SW 1271 (cell line): Measurements from ENCODE around the gene SENP3.

Experiments
- DNase-seq, 2 experiments: peaks; one replicate each; lab custom pipeline; 2025; lab: John Stamatoyannopoulos, UW

SENP3 gene

DNA sequence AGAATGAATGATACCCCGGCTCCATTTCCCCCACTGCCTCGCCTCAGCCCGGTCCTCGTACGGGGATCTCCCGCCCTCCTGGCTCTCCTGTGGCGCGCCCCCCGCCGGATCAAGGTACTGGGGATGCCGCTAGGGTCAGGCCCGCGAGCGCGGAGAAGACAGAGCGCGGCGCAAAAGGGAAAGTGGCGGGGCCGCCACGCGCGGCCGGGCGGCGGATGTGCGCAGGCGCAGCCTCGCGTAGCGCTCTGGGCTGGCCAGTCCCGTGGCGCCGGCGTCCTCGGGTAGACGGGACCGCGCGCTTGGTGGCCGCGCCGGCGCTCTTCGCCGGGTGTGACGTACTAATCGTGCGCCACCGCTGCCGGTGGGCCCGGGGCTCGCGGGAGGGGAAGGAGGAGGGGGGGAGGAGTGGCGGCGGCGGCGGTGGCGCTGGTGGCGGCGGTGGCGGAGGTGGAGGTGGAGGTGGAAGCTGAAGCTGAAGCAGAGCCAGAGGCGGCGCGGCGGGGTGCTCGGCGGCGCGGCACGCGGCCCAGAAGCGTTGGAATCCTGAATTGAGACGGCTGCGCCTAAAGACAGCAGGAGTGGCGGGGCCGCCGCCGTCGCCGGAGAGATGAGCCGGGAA is at the start of gene SENP3:
Gene SENP3 (plus strand): TSS at position 331 of the 619 bp plus-strand sequence. CDS start 1,158 bp downstream, outside the sequence.
- DNase-seq: peak; percentile 44 to 79

DNA sequence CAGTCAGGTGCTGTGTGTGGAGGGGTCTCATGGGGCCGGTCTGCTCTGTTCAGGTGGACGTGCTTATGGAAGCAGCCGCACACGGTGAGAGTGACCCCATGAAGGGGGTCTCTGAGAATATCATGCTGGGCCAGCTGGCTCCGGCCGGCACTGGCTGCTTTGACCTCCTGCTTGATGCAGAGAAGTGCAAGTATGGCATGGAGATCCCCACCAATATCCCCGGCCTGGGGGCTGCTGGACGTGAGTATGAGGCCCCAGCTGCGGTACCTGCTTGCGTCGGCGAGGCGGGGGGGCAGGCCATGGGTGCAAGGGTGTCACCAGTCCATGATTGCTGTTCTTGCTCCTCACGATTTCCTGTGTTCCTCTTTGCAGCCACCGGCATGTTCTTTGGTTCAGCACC is 49.6 kb upstream of the SENP3 start:
- no peak for DNase-seq

DNA sequence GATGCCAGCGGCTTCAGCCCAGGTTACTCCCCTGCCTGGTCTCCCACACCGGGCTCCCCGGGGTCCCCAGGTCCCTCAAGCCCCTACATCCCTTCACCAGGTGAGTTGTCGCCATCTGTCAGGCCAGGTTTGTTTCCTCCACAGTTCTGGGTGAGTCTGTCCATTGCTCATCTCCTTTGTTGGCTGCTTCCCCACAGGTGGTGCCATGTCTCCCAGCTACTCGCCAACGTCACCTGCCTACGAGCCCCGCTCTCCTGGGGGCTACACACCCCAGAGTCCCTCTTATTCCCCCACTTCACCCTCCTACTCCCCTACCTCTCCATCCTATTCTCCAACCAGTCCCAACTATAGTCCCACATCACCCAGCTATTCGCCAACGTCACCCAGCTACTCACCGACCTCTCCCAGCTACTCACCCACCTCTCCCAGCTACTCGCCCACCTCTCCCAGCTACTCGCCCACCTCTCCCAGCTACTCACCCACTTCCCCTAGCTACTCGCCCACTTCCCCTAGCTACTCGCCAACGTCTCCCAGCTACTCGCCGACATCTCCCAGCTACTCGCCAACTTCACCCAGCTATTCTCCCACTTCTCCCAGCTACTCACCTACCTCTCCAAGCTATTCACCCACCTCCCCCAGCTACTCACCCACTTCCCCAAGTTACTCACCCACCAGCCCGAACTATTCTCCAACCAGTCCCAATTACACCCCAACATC is 48.7 kb upstream of the SENP3 start:
- no peak for DNase-seq

DNA sequence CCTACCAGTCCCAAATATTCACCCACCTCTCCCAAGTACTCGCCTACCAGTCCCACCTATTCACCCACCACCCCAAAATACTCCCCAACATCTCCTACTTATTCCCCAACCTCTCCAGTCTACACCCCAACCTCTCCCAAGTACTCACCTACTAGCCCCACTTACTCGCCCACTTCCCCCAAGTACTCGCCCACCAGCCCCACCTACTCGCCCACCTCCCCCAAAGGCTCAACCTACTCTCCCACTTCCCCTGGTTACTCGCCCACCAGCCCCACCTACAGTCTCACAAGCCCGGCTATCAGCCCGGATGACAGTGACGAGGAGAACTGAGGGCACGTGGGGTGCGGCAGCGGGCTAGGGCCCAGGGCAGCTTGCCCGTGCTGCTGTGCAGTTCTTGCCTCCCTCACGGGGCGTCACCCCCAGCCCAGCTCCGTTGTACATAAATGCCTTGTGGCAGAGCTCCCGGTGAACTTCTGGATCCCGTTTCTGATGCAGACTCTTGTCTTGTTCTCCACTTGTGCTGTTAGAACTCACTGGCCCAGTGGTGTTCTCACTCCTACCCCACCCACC is 47.8 kb upstream of the SENP3 start:
- no peak for DNase-seq

DNA sequence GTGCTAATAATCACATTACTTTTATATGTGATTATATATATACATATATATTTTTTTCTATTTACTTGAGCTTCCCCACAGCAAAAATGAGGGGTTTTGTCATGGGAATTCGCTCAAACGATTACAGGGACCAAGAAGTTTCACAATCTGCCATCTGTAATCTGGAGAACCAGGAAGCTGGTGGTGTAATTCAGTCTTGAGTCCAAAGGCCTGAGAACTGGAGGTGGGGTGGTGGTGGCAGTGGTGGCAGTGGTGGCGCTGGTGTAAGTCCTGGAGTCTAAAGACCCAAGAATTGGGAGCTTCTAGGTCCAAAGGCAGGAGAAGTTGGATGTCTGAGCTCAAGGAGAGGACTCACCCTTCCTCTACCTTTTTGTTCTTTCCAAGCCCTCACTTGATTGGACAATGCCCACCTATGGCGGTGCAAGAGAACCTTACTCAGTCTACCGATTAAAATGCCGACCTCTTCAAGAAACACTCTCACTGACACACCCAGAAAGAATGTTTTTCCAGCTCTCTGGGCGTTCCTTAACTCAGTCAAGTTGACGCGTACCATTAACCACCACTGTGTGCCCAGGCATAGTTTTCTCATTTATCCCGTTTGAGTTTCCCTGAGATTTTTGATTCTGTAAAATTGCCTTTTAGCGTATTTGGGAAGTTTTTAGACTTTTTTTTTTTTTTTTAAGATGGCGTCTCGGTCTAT is 45.7 kb upstream of the SENP3 start:
- DNase-seq: no peak

DNA sequence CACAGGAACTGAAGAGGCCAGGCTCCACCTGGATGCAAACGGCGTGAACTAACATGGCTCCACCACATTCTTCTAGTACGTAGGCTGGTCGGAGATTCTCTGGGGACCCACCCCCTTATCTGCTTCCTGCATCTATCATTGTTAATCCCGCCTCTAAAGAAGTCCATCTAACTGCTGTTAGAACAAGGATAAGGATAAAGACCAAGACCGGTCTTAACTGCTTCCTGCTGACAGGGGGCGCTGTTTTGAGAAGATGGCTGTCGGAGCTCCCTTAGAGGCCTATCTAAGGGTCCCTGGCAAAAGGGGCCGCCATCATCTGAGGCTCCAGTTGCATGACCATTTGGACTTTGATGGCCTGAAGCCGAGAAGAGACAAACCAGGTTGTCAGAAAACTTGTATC is 38.7 kb upstream of the SENP3 start:
- peak in 1 of 2 experiments; percentile 10 for DNase-seq

DNA sequence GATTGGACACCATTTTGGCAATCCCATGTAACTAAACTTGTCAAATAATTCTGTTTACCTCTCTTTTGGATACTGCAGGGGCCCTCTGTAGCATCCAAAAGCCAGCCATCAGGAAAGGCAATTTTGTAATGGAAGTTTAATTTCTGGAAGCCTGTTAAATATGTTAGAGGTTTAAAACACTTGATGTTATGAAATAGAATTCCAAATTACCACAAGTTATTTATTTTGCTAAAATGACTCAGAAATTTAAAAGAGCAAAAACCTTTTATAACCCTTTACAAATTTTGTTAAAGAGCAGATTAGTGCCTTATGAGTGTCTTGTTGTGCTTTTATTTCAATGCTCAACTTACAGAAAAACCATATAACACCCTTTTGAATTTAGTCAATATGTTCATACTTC is 32.9 kb upstream of the SENP3 start:
- no peak for DNase-seq

DNA sequence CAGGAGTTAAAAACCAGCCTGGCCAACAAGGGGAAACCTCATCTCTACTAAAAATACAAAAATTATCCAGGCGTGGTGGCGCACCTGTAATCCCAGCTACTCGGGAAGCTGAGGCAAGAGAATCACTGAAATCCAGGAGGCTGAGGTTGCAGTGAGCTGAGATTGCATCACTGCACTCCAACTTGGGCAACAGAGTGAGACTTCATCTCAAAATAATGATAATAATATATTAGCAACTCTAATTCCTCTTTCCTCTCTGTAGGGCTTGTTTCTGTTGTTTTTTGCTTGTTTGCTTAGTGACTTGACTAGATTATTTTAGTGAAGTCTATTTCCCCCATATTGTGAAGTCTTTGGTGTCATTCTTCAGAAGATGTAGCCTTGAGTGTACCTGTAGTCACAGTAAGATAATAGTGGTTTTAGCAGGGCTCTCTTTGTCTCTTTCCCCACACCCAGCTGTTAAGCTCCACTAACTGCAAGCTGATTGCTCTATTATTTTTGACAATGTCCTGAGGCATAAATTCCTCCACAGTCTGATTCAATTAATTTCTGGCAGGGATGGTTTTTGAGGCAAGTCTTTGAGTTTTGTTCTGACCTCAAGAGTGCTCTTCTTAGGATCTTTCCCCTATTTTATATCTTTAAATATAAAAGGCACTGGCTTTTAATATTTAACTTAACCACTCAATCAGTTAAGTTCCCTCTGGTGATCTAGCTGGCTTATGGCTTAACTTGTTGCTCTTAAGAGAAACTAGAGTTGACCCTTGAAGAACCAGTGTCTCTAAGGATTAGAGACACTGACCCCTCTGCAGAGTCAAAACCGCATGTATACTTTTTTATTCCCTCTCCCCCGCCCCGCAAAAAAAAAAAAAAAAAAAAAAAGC is 31.5 kb upstream of the SENP3 start:
- DNase-seq: no peak

DNA sequence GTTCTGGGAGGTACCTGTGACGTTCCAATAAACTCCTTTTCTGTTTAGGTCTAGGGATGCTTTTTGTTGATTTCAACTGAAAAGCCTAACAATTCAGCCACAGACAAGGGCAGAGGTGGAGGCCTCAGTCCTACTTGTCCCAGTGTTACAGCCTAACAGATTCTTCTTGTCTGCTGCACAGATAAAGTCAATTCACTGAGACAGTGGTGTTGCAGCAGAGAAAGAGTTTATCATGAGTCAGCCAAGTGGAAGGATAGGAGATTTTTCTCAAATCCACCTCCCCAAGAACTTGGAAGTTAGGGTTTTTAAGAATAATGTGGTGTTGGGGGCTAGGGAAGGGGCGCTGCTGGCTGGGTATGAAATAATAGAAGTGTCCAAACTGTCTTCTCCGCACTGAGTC is 23.7 kb upstream of the SENP3 start:
- no peak for DNase-seq

DNA sequence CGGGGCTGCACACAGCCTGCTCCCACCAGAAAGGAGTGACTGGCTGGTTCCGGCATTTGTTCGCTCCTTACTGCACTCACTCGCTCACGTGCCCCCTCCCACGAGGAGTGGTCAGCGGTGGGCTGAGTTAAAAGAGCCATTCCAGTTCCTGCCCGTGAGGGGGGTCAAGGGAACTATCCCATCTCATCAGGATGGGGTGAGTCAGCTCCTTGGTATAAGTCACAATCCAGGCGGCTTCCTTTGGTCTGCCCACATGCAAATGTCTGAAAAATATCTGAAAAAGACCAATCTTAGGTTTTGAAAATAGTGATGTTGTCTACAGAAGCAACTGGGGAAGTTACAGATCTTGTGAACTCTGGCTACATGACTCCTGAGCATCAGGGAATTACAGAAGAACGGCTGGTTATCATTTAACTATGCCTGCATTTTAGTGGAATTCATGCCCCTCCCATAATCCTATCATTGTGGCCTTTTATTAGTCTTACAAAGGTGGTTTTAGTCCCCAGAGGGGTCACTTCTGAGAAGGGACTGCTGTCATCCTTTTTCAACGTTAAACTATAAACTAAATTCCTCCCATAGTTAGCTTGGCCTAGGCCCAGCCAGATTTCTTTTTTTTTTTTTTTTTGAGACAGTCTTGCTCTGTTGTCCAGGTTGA is 22.7 kb upstream of the SENP3 start:
- no peak for DNase-seq

DNA sequence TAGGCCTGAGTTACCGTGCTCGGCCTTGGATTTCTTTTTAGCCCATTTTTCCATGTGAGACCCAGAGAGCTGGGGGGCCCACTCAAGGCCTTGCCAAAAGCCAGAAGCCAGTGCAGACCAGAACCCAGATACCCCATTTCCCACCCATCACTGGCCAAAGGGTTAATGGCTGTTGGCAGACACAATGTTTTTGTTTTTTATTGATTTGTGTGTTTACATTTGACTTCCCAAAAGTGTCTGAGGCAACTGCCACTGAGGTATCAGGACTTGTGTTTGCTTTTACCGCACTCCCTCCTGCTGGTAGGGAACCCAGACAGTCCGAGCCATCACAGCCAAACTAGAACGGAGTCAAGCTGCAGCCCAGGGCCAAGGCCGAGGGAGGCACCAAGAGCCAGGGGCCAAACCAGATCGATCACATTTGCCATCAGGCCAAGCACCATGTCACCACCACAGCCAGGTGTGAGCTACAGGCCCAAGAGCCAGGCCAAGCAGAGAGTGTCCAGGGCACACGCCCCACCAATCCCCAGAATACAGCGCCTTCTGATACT is 20.6 kb upstream of the SENP3 start:
- DNase-seq: no peak

DNA sequence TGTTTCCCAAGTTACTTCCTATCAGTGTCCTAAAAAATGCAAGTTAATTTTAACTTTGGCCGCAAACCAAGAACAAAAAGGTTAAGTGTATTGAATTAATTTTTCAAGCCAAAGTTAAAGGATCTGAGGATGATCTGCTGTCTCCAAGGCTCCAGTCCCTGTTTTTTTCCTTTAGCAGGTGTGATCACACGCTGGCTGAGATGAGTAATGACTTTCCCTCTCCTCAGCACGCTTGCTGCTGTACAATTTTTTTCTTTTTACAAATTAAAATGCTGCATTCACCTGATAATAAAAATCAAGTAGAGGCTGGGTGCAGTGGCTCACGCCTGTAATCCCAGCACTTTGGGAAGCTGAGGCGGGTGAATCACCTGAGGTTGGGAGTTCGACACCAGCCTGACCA is 16.8 kb upstream of the SENP3 start:
- no peak for DNase-seq

DNA sequence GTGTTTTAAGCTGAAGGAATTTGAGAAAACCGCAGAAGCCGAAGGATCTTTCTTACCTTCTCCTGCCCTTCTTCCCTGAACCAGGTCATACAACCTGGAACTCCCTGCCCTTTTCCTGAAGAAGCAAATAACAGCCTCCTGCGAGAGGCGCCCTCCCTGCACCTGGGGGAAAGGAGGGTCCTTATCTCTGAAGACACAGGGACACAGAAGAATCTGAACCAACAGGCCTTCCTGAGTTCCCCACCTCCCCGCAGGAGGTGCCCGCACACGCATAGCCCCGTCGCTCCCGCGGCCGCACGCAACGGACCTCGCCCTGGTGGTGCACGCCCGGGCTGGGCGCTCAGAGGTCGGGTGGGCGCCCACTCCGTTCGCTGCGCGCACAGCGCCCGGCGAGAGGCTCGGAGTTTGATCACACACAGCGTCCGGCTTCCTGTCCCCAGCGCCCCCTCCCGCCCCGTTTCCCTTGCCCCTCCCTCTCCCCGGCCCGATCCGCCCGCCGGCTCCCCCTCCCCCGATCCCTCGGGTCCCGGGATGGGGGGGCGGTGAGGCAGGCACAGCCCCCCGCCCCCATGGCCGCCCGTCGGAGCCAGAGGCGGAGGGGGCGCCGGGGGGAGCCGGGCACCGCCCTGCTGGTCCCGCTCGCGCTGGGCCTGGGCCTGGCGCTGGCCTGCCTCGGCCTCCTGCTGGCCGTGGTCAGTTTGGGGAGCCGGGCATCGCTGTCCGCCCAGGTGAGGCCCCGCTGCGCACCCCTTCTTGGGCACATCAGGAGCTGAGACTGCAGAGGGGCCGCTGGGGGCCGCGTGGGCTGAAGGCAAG is 12.9 kb upstream of the SENP3 start, which contains the start of gene TNFSF12:
Gene TNFSF12 (plus strand): TSS at position 474 of the 816 bp plus-strand sequence. CDS start 96 bp downstream, at position 570.
- no peak for DNase-seq

DNA sequence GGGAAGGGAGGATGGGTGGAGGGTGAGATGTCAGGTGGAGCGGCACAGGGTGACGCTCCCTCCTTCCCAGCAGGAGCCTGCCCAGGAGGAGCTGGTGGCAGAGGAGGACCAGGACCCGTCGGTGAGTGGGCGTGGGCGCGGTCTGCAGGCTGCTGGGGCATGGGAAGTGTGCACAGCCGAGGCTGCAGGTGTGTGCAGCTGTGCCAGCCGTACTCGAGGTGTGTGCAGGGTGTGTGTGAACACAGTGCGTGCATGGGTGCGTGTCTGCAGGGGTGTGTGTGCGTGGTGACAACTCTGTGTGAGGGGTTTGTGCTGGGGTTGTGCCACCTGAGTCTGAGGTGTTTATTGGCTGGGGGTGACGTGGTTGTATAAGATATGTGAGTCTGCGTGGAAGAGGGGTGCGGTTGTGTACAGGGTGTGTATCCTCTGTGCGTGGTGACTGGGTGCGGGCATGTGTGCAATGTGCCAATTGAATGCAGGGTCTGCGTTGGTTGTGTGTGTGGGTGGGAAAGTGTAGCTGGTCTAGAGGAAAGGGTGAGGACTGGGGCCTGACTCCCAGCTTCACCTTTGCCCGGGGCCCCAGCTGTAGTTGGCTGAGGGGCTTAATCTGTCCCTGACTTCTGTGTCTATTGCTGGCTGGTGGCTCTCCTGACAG is 12.2 kb upstream of the SENP3 start:
- no peak for DNase-seq

DNA sequence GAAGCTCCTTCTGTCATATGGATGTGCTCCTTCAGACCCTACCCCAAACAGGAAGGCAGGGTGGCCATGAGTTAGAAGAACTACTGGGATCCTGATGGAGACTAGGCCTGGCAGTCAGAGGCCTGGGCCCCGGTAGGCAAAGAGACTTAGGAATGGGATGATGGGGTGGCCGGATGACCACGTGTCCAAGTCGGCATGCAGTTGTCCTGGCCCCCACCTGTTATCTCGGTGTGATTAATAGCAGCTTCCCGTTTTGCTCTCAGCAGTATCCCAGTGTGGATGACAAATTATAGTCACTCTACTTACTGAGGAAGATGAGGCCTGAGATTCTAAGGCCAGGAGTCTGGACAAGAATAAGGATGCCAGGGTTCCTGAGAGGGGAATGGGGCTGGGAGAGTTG is 11.4 kb upstream of the SENP3 start:
- no peak for DNase-seq

DNA sequence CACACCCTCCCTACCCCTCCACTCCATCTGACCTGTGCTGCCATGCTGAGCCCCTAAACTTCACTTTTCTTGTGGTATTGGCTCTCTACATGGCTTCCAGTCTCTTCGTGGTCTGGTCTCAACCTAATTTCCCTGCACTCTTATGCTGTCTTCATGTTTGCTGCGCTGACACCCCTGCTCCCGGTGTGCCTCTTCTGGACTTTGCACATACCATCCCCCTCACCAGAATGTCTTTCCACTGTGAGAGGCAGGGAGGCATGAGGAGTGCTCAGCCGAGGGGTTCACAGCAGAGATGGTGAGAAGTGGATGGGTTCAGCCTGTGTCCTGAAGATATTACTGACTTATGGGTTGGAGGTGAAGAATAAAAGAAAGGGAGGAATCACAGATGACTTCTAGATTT is 10.3 kb upstream of the SENP3 start:
- no peak for DNase-seq

DNA sequence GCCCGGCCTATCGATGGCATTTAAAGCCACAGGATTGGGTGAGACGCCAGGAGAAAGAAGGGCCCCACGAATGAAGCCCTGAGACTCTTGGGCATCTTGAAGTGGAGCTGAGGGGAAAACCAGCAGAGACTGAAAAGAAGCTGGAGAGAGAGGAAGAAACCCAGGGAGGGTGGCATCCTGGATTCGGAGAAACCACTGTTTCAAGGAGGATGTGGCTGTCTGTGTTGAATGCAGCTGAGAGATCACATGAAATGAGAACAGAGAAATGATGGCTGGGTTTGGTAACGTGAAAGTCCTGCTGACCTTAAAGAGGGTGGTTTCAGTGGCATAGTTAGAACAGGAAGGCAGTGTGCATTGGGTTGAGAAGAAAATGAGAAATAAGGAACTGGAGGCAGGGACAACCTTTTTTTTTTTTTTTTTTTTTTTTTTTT is 9.1 kb upstream of the SENP3 start:
- no peak for DNase-seq

DNA sequence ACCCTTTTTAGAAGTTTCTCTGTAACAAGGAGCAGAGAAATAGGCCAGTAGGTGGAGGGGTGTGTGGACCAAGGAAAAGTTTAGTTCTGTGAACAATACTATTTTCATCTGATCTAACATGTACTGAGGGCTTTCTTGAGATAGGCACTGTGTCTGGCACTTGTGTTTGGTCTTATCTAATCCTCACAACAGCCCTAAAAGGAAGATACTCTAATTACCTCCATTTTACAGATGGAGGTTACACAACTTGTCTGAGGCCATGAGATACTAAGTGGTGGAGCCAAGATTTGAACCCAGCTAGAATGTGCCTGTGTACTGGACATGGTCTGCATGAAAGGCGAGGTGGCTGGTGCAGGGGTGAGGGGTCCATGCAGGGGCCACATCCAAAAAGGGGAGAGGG is 8.4 kb upstream of the SENP3 start:
- DNase-seq: no peak

DNA sequence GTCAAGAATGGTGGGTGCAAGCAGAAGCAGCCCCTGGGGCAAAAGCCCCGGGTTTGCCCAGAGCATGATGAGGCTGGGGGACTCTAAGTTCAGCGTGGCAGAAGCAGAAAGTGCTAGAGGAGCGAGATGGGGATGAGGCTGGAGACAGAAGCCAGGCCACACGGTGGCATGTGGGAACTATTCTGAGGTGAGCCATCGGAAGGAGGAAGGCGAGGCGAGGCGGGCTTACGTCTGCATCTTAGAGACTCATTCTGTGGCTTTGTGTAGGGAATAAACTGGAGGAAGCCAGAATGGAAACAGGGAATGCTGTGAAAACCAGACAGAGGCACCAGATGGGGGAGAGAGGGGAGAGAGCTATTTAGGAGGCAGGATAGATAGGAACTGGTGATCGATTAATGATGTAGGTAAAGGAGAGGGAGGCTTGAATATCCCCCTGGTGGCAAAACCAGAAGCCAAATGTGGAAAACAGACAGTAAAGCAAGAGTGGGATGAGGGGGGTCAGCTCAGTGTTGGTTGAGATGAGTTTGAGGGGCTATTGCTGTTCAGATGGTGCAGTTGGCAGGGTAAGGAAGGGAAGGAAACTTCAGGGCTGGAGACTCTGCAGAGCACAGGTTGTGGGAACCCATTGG is 6.3 kb upstream of the SENP3 start:
- no peak for DNase-seq
